ENCODE measurements around the gene MGAT5. TPM values are rescaled to one million over a fixed set of nuclear protein-coding genes. Genes with fewer than 3 reads are reported as not detected.

MGAT5 gene
- polyA plus RNA-seq, 1 donor from 2014 or later = 14.0 TPM

DNA sequence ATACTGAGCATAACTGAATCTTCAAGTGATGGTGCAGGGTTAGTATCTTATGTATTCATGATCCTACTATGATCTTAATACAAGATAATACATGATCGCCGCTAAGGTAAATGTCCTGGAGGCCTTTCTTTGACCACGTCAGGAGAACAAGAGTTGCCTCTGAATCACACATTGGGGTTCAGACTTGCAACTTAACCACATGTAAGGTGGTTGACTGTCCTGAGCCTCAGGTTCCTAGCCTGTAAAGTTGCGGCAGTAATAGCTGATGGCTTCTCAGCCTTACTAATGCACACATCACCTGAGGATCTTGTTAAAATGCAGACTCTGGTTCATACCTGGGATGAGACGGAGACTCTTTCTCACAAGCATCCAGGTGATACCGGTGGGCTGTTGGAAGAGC lies 112.5 kb downstream of the MGAT5 start:
- no peak overlapping the region for H3K4me3 Mint-ChIP-seq
- H3K9me3 Mint-ChIP-seq = no peaks in the 10 kb centered on the region
- no peaks in the 10 kb centered on the region for H3K27me3 Mint-ChIP-seq
- peaks cover 5% of the 10 kb centered on the region for H3K36me3 Mint-ChIP-seq
- peak overlapping the region in 1 of 3 donors; percentile 73 for H3K27ac Mint-ChIP-seq
- H3K4me1 Mint-ChIP-seq = peaks cover 26 to 33% (median 33%) of the 10 kb centered on the region in 3 donors

- Mint-ChIP-seq H3K27ac (peak overlapping the region in 1 of 3 donors; percentile 40), H3K9me3 (no peaks in the 10 kb centered on the region), H3K4me1 (peaks cover 26 to 33% (median 31%) of the 10 kb centered on the region in 3 donors), H3K27me3 (no peaks in the 10 kb centered on the region), H3K36me3 (peaks cover 4% of the 10 kb centered on the region), H3K4me3 (no peak overlapping the region)
These were observed 113.3 kb downstream of the MGAT5 start for GRCh38 chr2:134367213-134367612.

GRCh38 chr2:134368009-134368817 lies 114.3 kb downstream of the MGAT5 start:
- H3K4me3 Mint-ChIP-seq = peak overlapping the region in 2 of 4 donors; percentile 0 to 3
- peak overlapping the region; percentile 47 to 74 (median 65) for H3K27ac Mint-ChIP-seq
- H3K9me3 Mint-ChIP-seq = no peaks in the 10 kb centered on the region
- no peaks in the 10 kb centered on the region for H3K27me3 Mint-ChIP-seq
- H3K36me3 Mint-ChIP-seq = peaks cover 1% of the 10 kb centered on the region
- peaks cover 26 to 34% (median 31%) of the 10 kb centered on the region in 3 donors for H3K4me1 Mint-ChIP-seq

- no peaks in the 10 kb centered on the region for H3K9me3 Mint-ChIP-seq
- no peaks in the 10 kb centered on the region for H3K27me3 Mint-ChIP-seq
- H3K36me3 Mint-ChIP-seq = peaks cover 1% of the 10 kb centered on the region
- peak overlapping the region in 1 of 4 donors; percentile 53 for H3K4me3 Mint-ChIP-seq
- peaks cover 26 to 31% (median 29%) of the 10 kb centered on the region in 3 donors for H3K4me1 Mint-ChIP-seq
- H3K27ac Mint-ChIP-seq = peak overlapping the region in 2 of 3 donors; percentile 17 to 47
These were observed 115.5 kb downstream of the MGAT5 start for GRCh38 chr2:134369220-134369902.

- H3K9me3 Mint-ChIP-seq = no peaks in the 10 kb centered on the region
- H3K27me3 Mint-ChIP-seq = no peaks in the 10 kb centered on the region
- H3K4me3 Mint-ChIP-seq = no peak overlapping the region
- no peaks in the 10 kb centered on the region for H3K36me3 Mint-ChIP-seq
- peaks cover 24 to 30% (median 29%) of the 10 kb centered on the region in 3 donors for H3K4me1 Mint-ChIP-seq
- peak overlapping the region; percentile 23 to 45 (median 36) for H3K27ac Mint-ChIP-seq
These were observed 117.0 kb downstream of the MGAT5 start for GRCh38 chr2:134370655-134371445.

DNA sequence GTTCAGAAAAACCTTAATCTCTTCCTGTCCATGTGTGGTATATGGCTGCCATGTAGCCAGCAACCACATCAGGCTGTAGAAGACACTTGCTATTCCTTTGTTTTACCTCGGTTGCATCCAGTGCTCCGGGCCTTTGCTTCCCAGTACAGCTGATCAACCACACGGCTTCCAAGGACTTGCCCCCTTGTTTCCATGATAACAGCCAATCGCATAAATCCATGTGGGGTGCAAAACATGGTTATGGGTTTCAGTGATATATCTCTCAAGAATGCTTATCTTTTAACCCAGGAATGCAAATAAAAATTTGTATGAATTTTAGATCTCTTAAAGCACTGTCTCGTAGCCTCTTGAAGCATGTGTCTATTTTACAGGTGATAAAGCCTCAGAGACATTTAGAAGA lies 118.3 kb downstream of the MGAT5 start:
- Mint-ChIP-seq H3K4me3 (no peak overlapping the region), H3K36me3 (no peaks in the 10 kb centered on the region), H3K27me3 (no peaks in the 10 kb centered on the region), H3K9me3 (no peaks in the 10 kb centered on the region), H3K4me1 (peaks cover 22 to 29% (median 23%) of the 10 kb centered on the region in 3 donors), H3K27ac (peak overlapping the region in 1 of 3 donors; percentile 45)

DNA sequence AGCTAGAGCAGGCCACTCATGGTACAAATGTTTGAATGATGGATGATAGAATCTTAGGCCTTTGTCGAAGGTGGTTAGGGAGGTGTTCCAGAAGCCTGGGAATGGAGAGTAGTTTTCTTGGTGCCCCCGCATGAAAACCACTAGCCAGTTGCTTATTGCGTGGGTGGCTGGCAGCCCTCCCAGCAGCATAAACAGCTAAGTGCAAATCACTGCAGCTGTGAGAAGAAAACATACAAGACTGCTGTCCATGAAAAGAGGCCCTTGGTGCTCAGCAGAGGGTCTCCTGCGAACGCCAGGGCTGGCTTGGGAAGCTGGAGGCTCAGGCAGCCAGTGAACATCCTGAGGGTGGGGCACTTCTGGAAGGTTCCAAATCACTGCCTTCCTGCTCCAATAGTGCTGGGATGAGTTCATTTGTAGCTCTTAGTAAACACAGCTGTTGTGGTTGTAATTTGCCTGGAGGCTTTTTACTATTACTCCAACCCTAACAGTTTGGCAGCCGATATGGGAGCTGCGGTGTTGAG lies 118.8 kb downstream of the MGAT5 start:
- Mint-ChIP-seq H3K4me1 (peaks cover 17 to 26% (median 18%) of the 10 kb centered on the region in 3 donors), H3K36me3 (no peaks in the 10 kb centered on the region), H3K27me3 (no peaks in the 10 kb centered on the region), H3K4me3 (no peak overlapping the region), H3K9me3 (no peaks in the 10 kb centered on the region), H3K27ac (peak overlapping the region in 2 of 3 donors; percentile 45 to 79)

DNA sequence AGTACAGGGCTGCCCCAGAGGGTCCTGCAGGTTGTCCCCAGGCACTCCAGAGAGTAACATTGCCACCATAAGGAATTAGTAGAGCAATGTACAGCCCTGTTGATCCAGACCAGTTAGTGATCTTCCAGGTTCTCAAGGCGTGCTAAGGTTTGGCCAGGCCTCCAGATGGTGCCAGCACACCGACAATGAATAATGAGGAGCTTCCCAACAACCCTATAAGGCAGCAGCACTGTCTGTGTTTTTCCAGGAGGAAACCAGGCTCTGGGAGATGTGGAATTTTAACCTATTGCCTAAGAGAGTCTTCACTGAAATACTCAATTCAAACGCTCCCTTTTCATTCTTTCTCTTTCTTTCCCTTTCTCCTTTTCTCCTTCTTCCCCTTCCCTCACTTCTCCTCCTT lies 122.1 kb downstream of the MGAT5 start:
- Mint-ChIP-seq H3K27me3 (no peaks in the 10 kb centered on the region), H3K4me1 (peaks cover 0 to 8% (median 2%) of the 10 kb centered on the region in 3 donors), H3K9me3 (no peaks in the 10 kb centered on the region), H3K4me3 (peak overlapping the region in 1 of 4 donors; percentile 5), H3K36me3 (peaks cover 10% of the 10 kb centered on the region), H3K27ac (peak overlapping the region in 1 of 3 donors; percentile 44)

DNA sequence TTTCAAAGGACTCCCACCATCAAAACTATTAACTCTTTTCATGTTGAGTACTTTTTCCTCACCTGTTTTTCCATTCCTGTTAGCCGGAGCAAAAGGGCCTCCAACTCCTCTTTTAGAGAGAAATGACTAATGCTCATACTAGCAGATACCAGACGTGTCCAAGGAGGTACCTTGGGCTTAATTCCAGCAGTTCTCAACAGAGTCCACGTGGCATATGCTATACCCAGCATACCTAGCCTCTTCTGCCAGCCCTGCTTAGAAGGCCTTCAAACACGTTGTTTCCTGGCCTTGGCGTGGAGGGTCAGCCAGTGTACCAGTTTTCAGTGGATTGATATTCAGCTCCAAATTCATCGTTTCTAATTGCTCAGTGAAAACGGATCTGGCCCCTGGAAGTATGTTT lies 123.9 kb downstream of the MGAT5 start:
- Mint-ChIP-seq H3K27ac (peak overlapping the region in 1 of 3 donors; percentile 72), H3K27me3 (no peaks in the 10 kb centered on the region), H3K4me3 (no peak overlapping the region), H3K9me3 (no peaks in the 10 kb centered on the region), H3K4me1 (peaks cover 1 to 5% (median 2%) of the 10 kb centered on the region in 3 donors), H3K36me3 (peaks cover 13% of the 10 kb centered on the region)

- Mint-ChIP-seq H3K9me3 (no peaks in the 10 kb centered on the region), H3K27ac (peak overlapping the region in 2 of 3 donors; percentile 6 to 26), H3K4me3 (no peak overlapping the region), H3K27me3 (no peaks in the 10 kb centered on the region), H3K4me1 (peaks cover 2 to 8% (median 3%) of the 10 kb centered on the region in 3 donors), H3K36me3 (peaks cover 15% of the 10 kb centered on the region)
These were observed 125.4 kb downstream of the MGAT5 start for GRCh38 chr2:134379293-134379692.

GRCh38 chr2:134379722-134380121 lies 125.8 kb downstream of the MGAT5 start:
- no peaks in the 10 kb centered on the region for H3K9me3 Mint-ChIP-seq

DNA sequence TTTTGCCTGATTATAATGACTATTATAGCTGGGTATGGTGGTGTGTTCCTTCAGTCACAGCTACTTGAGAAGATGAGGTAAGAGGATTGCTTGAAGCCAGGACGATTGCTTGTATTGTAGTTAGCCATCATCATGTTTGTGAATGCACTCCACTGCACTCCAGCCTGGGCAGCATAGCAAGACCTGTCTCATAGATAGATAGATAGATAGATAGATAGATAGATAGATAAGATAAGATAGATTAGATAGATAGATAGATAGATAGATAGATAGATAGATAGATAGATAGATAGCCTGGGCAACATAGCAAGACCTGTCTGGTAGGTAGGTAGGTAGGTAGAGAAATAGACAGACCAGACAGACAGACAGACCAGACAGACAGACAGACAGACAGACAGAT lies 127.3 kb downstream of the MGAT5 start:
- Mint-ChIP-seq H3K27ac (peak overlapping the region in 1 of 3 donors; percentile 84), H3K9me3 (no peaks in the 10 kb centered on the region), H3K36me3 (peaks cover 15% of the 10 kb centered on the region), H3K4me1 (peaks cover 2 to 21% (median 4%) of the 10 kb centered on the region in 3 donors), H3K27me3 (no peaks in the 10 kb centered on the region), H3K4me3 (no peak overlapping the region)

More at GRCh38 chr2:134379722-134380121, 125.8 kb downstream of the MGAT5 start:
- Mint-ChIP-seq H3K27ac (peak overlapping the region in 1 of 3 donors; percentile 26), H3K27me3 (no peaks in the 10 kb centered on the region), H3K4me1 (peaks cover 2 to 8% (median 3%) of the 10 kb centered on the region in 3 donors), H3K4me3 (peak overlapping the region in 1 of 4 donors; percentile 30), H3K36me3 (peaks cover 15% of the 10 kb centered on the region)

DNA sequence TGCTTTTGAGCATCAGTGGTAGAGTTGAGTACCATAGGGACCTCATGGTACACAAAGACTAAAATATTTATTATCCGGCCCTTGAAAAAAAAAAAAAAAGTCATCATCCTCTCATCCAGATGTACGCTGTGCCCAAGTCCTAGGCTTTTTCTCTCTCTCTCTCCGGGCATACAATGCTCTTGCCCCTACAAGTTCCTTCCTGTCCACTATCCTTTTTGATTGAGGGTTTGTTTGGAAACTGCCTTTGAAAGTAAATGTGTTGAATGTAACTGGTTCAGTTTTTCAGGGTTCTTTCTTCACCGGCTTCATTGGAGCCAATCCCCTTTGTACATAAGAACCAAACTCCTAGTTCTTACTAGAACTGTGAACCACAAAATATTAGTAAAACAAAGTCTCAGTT lies 130.3 kb downstream of the MGAT5 start:
- Mint-ChIP-seq H3K36me3 (peaks cover 12% of the 10 kb centered on the region), H3K27me3 (no peaks in the 10 kb centered on the region), H3K27ac (peak overlapping the region in 1 of 3 donors; percentile 58), H3K4me1 (peaks cover 2 to 23% (median 11%) of the 10 kb centered on the region in 3 donors), H3K9me3 (no peaks in the 10 kb centered on the region), H3K4me3 (no peak overlapping the region)

GRCh38 chr2:134385195-134385594 lies 131.3 kb downstream of the MGAT5 start:
- peaks cover 10 to 21% (median 11%) of the 10 kb centered on the region in 3 donors for H3K4me1 Mint-ChIP-seq
- H3K9me3 Mint-ChIP-seq = no peaks in the 10 kb centered on the region
- H3K36me3 Mint-ChIP-seq = peaks cover 15% of the 10 kb centered on the region
- no peak overlapping the region for H3K4me3 Mint-ChIP-seq
- H3K27ac Mint-ChIP-seq = peak overlapping the region in 1 of 3 donors; percentile 58
- no peaks in the 10 kb centered on the region for H3K27me3 Mint-ChIP-seq
